Motor neuron (in vitro differentiated cells): ENCODE data around the gene FADS1. TPM values are rescaled to one million over a fixed set of nuclear protein-coding genes. Genes with fewer than 3 reads are reported as not detected.

Source experiments
- ATAC-seq, 8 experiments: fragments of 200-7000 bp; cut with Tn5 transposase; replicated peaks in 6 of 8; 2 replicates each; pipeline ENCODE4 v1.8.0; 2021; ENCODE audit warnings: mild to moderate bottlenecking in 8 of 8, moderate library complexity in 8 of 8
- H3K27ac ChIP-seq, 2 donors: fragments of 250-450 bp; sonication (Bioruptor Pico); 2 replicates each; pipeline ENCODE4 v1.9.0; 2021; ENCODE audit warnings: antibody characterized with exemption in 2 of 2, mild to moderate bottlenecking in 2 of 2, moderate library complexity in 1 of 2
- H3K4me1 ChIP-seq, 2 donors: fragments of 250-450 bp; sonication (Bioruptor Pico); replicated peaks in 1 of 2; 2 replicates each; pipeline ENCODE4 v1.6.1; 2021; ENCODE audit warnings: antibody characterized with exemption in 2 of 2, mild to moderate bottlenecking in 2 of 2, moderate library complexity in 1 of 2
- H3K4me3 ChIP-seq, 5 donors: fragments of 250-450 bp; sonication (Bioruptor Pico); 2 replicates each; pipeline ENCODE4 v1.9.0; 2021; ENCODE audit warnings: antibody characterized with exemption in 5 of 5, mild to moderate bottlenecking in 5 of 5, moderate library complexity in 4 of 5
- WGBS, 10 experiments: fragments of 450-650 bp; shearing (Covaris generic); methylation state at CpG; one replicate each; pipeline ENCODE4 v1.0.0; 2022; 5-methylcytosine and 5-hydroxymethylcytosine counted together
- in situ Hi-C, 9 experiments: fragments of 400-800 bp; cut with MboI; loops; one replicate each; pipeline ENCODE4 v1.15.0; 2021; ENCODE audit warnings: low sequenced_read_pairs in 9 of 9, low pct_unique_long_range_greater_than_20kb in 2 of 9; ENCODE audit not compliant: unreplicated experiment in 9 of 9
- total RNA-seq, 8 experiments: library from RNA; unstranded; fragments of 300-600 nt; gene quantifications; 2 replicates each; pipeline versions ENCODE4 v1.2.3 to v1.2.4, GENCODE V29; 2022

Gene FADS1
- total RNA-seq, 8 experiments from 2014 or later, result 55.0 to 165 (median 116) TPM

DNA sequence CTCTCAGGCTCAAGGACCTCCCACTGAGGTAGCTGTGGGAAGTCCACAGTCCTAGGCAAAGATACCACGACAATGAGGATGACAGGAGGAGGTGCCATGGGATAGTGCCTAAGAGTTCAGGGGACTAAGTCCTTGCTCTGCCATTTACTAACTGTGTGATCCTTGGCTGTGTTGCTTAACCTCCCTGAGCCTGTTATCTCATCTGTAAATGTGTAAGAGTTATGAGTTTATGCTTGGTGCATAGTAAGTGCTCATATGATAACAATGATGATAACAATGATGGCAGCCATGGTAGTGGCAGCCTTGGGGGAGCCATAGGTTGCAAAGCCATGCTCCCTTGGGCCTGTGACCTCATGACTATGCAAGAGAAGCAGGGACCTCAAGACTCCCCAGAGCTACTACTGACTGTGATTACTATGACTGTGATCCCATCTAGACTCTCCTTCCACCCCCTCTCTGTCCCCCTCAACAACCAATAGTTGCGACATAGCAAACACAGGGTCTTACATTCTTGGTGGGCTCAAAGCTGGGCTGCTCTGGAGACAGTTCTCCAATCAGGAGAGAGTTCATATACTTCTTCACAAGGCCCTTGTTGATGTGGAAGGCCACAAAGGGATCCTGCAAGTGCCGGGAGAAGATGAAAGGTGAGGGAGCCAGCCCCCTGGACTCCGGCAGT, 3.9 kb downstream of the FADS1 start:
- in situ Hi-C loops, result no loop called here
- Histone ChIP-seq H3K4me3 (no peak overlapping the region), H3K27ac (no peak overlapping the region), H3K4me1 (peaks cover 9 to 13% of the 10 kb centered on the region in 2 donors)
- ATAC-seq, result no peak
- 80 to 100% (median 94%) methylated on average over 1 to 3 of the region's 4 CpGs; no CpG with 5 or more reads in 5 of the 10 experiments for WGBS, 10 experiments

DNA sequence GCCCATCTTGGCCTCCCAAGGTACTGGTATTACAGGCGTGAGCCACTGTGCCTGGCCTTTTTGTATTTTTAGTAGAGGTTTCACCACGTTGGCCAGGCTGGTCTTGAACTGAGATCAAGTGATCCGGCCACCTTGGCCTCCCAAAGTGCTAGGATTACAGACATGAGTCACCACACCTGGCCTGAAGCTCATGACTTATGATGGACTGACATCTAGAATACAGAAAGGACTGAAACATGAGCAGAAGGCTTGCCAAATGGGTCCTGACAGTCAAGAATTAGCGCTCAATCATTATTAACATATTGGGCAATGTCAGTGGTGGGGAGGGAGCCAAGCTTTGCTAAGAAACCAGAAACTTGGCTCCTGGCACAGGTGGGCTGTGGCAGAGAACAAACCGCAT, 5.0 kb downstream of the FADS1 start:
- in situ Hi-C loops, result no loop called here
- Histone ChIP-seq H3K27ac (no peak overlapping the region), H3K4me1 (peaks cover 3 to 8% of the 10 kb centered on the region in 2 donors), H3K4me3 (no peak overlapping the region)
- 75 to 100% (median 100%) methylated on average over 1 to 4 of the region's 5 CpGs for WGBS, 10 experiments
- ATAC-seq, result no peak

DNA sequence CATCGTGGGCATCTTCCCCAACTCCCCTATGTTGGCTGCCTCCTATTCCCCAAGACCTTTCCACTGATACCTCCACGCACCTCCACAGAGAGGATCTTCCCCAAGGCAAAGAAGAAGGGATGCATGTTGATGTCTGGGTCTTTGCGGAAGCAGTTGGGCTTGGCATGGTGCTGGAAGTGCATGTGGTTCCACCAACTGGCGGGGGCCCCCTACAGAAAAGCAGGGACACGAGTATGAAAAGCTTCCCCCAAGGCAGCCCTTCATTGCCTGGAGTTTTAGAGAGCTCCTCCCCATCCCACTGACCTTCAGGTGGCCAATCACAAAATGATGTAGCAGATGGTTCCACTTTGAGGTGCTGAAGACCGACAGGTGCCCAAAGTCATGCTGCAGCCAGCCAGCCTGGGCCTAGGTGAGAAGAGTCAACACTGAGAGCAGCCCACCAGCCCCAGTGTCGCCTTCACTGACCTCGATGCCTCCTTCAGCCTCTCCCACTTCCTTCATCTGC, 6.1 kb downstream of the FADS1 start:
- Histone ChIP-seq H3K4me1 (peaks cover 3 to 8% of the 10 kb centered on the region in 2 donors), H3K27ac (no peak overlapping the region), H3K4me3 (no peak overlapping the region)
- no peak for ATAC-seq
- 60 to 100% (median 91%) methylated on average over 1 to 6 of the region's 8 CpGs; no CpG with 5 or more reads in 5 of the 10 experiments for WGBS, 10 experiments
- in situ Hi-C loops, result no loop called here

DNA sequence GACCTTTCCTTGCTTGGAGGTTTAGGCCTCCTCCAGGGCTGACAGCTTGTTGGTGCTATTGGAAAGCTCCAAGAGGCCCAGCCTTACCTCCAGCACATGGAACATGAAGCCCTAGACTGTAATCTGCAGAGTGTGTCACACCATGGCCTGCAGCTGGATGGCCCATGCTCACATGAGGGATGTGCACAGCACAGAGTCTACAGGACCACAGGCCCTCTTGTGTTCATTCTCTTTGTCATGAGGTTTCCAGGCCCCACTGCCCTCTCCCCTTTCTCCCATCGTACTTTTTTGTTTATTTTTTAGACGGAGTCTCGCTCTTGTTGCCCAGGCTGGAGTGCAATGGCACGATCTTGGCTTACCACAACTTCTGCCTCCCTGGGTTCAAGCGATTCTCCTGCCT, 10.0 kb downstream of the FADS1 start:
- no peak for ATAC-seq
- Histone ChIP-seq H3K27ac (no peak overlapping the region), H3K4me1 (no peaks in the 10 kb centered on the region), H3K4me3 (no peak overlapping the region)
- 94 to 100% methylated on average over 3 of the region's 5 CpGs; no CpG with 5 or more reads in 8 of the 10 experiments for WGBS, 10 experiments
- in situ Hi-C loops, result no loop called here

DNA sequence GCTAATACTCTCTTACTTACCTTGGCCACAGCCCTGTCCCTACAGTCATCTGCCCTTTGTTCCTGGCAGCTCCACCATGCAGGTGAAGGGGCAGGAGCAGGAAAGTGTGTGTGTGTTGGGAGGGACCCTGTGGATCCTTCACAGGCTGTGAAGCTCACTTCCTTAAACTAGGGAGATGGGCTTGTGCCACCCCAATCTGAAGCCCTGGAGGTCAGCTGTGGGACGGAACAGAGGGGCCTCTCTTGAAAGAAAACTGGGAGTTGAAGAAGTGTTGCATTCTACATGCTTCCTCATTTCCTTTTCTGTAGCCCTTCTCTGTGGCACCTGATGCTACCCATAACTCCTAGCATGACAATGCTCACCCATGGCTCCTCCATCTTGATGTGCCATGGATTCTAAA, 11.7 kb downstream of the FADS1 start:
- H3K4me1 ChIP-seq, result no peaks in the 10 kb centered on the region
- no peak overlapping the region for H3K27ac ChIP-seq
- ATAC-seq, result no peak
- H3K4me3 ChIP-seq, result no peak overlapping the region
- in situ Hi-C loops, result no loop called here
- WGBS, 10 experiments, result 80 to 100% (median 92%) methylated on average over 1 of the region's 1 CpG; no CpG with 5 or more reads in 7 of the 10 experiments

DNA sequence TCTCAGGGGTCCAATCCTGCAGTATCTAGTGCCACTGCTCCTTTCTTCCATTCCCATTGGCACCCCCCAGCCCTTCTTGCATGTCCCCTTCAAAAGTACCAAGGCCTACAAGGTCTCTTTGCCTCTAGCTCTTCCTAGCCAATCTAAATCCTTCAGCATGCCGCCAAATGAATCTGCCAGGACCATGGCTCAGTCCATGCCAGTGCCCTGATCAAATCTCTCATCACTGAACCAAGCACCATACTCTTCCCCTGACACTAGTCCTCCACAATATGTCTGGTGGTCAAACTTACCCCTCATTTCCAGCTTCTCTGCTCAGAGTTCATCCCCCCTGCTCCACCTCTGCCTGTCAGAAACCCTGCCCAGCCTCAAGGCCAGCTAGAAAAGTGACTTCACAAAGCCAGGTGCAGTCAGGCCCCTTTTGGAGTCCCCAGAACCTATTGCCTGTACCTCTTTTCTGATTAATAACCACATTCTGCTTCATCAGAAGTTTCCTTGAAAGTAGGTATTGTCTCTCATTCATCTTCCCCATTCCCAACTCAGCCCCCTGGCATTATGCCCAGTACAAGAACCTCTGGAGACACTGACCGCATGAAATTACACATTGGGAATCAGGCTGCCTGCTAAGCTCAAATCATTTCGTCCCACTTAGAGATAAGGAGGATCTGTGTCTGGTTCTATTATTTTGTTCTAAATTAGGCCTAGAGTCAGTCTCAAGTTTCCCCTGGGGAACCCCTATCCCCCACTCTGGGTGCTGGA, 12.7 kb downstream of the FADS1 start:
- 71 to 100% (median 96%) methylated on average over 1 to 3 of the region's 3 CpGs; no CpG with 5 or more reads in 2 of the 10 experiments for WGBS, 10 experiments
- no peak overlapping the region for H3K4me3 ChIP-seq
- no peaks in the 10 kb centered on the region for H3K4me1 ChIP-seq
- in situ Hi-C loops, result no loop called here
- ATAC-seq, result no peak
- no peak overlapping the region for H3K27ac ChIP-seq

DNA sequence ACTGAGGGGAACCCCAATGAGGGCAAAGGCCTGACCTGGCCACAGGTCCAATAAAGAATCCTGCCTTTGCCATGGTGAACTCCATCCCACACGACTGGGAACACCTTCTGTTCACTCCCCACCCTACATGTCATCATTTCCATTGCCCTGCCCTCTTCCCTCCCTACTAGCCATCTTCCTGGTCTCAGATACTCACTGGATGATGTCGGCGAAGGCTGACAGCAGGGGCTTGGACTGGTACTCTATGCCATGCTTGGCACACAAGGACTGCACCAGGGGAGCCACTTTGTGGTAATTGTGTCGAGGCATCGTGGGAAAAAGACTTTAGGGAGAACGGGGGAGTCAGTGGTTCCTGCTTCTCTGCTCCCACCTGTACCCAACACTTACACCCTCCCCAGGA, 14.2 kb downstream of the FADS1 start:
- H3K4me1 ChIP-seq, result no peaks in the 10 kb centered on the region
- WGBS, 10 experiments, result 60 to 100% (median 100%) methylated on average over 1 to 2 of the region's 6 CpGs; no CpG with 5 or more reads in 4 of the 10 experiments
- ATAC-seq, result peak in 1 of 8 experiments; percentile 16
- H3K4me3 ChIP-seq, result no peak overlapping the region
- no peak overlapping the region for H3K27ac ChIP-seq
- in situ Hi-C loops, result no loop called here

DNA sequence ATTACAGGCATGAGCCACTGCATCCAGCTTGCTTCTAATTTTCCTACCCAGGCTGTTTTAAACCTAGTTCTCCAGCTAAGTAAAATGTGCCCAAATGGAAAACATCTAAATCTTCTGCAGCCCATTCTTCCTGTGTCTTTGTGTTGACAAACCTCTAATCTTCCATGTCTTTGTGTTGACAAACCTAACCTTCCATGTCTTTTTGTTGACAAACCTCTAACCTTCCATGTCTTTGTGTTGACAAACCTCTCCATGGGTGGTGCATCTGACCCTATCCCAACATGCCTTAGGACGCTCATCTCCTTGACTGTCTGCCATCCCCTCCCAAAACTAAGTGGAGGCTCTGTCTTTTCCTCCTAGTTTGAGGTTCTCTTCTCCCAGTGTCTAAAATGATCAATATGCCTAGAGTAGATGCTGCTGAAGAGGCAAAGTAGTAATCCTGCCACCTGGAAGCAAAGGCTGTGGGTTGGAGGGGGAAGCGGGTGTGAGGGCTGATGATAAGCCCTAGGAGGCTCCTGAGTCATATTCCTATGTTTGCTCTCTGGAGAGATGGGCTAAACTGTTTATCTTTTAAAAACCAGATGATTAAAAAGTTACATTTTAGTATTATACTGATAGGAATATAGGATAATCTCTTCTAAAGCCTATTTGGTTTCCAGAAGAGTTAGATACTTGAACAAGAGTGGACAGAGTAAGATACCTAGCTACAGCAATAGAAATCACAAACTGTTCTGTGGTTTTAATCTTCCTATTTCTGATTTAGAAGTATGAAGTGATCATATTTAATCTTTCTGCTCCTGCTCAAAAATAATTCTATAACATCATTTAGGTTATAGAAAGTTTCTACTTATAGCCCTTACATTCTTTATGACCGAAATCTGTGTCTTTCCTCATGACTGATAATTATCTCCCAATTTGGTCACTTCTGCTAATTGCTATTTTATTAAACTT, 16.2 kb downstream of the FADS1 start:
- Histone ChIP-seq H3K4me3 (no peak overlapping the region), H3K4me1 (peaks cover 0 to 3% of the 10 kb centered on the region in 2 donors), H3K27ac (no peak overlapping the region)
- in situ Hi-C loops, result no loop called here
- 80 to 100% (median 96%) methylated on average over 1 to 2 of the region's 3 CpGs; no CpG with 5 or more reads in 1 of the 10 experiments for WGBS, 10 experiments
- no peak for ATAC-seq

DNA sequence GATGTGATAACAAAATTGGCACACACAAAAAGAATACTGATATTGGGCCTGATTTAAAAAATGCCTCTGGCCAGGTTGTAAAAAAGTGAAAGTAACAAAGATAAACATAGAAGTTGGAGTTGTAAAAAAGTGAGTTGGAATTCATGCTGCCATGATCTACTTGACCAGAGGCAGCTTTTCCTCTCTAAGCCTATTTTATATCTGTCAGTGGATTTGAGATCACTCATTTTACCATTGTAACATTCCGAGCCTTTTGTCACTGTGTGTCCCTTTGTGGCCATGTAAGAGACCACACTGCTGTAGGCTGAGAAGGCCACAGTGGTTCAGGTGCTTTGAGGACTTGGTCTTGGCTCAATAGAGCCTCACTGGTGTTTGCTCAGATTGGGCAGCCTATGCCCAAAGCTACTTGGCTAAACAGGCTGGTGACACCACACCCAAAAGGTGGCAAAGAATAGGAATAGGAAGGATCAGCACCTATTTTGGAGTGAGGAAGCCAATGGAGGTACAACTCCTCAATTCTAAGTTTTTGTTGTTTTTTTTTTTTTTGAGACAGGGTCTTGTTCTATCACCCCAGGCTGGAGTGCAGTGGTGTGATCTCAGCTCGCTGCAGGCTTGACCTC, 17.0 kb downstream of the FADS1 start:
- Histone ChIP-seq H3K4me1 (peaks cover 0 to 3% of the 10 kb centered on the region in 2 donors), H3K4me3 (no peak overlapping the region), H3K27ac (no peak overlapping the region)
- no peak for ATAC-seq
- 86 to 100% (median 100%) methylated on average over 1 to 2 of the region's 2 CpGs; no CpG with 5 or more reads in 3 of the 10 experiments for WGBS, 10 experiments
- in situ Hi-C loops, result loop anchor here in 1 of 9 experiments (25.0 kb wide), 1 partner anchor 313 kb away; the partner anchor contains the start of gene INCENP

DNA sequence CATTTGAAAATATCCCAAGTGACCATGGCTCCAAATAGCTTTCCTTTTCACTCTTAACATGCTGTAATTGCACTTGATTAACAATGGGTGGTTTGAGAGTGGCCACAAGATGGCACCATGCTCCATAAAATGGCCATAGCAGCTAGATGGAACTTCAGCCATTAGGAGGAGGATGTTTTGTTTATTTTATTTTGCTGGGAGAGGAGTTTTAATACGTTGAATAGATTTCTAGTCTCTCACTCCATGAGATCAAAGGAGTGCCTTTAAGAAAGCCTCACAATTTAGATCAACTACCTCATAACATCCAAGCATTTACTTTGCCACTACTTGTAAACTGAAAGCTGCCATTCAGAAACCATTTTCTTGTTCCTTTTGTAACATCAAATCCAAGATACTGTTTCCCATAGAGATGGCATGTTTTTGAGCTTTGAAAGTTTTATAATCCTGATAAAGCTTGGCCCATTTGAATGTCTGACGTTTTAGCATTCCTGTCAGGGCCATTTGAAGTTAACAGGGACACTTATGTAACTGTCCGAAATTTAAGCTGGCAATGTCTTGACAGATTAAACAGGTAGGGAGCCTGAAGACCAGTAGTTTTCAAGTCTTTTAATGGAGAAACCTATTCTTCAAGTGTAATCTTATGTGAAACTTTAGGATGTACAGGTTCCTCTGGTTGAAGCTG, 19.4 kb downstream of the FADS1 start:
- 0 to 85% (median 52%) methylated on average over 1 to 3 of the region's 3 CpGs for WGBS, 10 experiments
- Histone ChIP-seq H3K27ac (no peak overlapping the region), H3K4me1 (peaks cover 4 to 8% of the 10 kb centered on the region in 2 donors), H3K4me3 (no peak overlapping the region)
- peak in 3 of 8 experiments; percentile 12 to 15 (median 12) for ATAC-seq
- in situ Hi-C loops, result loop anchor here in 1 of 9 experiments (25.0 kb wide), 1 partner anchor 315 kb away; the partner anchor contains the start of gene INCENP

DNA sequence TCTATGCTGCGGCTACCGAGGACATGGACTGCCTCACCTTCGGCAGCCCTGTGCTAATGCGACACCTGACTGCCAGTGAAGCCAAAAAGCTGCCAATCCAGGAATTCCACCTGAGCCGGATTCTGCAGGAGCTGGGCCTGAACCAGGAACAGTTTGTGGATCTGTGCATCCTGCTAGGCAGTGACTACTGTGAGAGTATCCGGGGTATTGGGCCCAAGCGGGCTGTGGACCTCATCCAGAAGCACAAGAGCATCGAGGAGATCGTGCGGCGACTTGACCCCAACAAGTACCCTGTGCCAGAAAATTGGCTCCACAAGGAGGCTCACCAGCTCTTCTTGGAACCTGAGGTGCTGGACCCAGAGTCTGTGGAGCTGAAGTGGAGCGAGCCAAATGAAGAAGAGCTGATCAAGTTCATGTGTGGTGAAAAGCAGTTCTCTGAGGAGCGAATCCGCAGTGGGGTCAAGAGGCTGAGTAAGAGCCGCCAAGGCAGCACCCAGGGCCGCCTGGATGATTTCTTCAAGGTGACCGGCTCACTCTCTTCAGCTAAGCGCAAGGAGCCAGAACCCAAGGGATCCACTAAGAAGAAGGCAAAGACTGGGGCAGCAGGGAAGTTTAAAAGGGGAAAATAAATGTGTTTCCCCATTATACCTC, 20.8 kb downstream of the FADS1 start:
- Histone ChIP-seq H3K4me1 (peaks cover 4 to 14% of the 10 kb centered on the region in 2 donors), H3K4me3 (no peak overlapping the region), H3K27ac (no peak overlapping the region)
- in situ Hi-C loops, result loop anchor here in 1 of 9 experiments (25.0 kb wide), 1 partner anchor 316 kb away; the partner anchor contains the start of gene INCENP
- no peak for ATAC-seq
- WGBS, 10 experiments, result 80 to 100% (median 92%) methylated on average over 1 to 15 of the region's 18 CpGs; no CpG with 5 or more reads in 5 of the 10 experiments
